Left lung (tissue), 10 donors: ENCODE measurements around the gene UMOD. TPM values are rescaled to one million over a fixed set of nuclear protein-coding genes. Genes with fewer than 3 reads are reported as not detected.

Source experiments
- ATAC-seq: fragments of 200-7000 bp; cut with Tn5 transposase; one replicate; pipeline ENCODE4 v1.9.1; 2020; ENCODE audit warnings: moderate library complexity
- DNase-seq, 4 donors: peaks; one replicate each; pipeline ENCODE4 v3.0.0-alpha.2; 2013 to 2020
- H3K27ac ChIP-seq, 2 donors: fragments of 200-600 bp; sonication (generic) in 1 of 2; one replicate each; pipeline versions ENCODE4 v1.5.0 to v1.8.0; 2020 to 2021
- H3K27me3 ChIP-seq, 2 donors: fragments of 200-600 bp; sonication (generic) in 1 of 2; one replicate each; pipeline versions ENCODE4 v1.5.0 to v1.8.0; 2020 to 2021
- H3K36me3 ChIP-seq, 2 donors: fragments of 200-600 bp; sonication (generic) in 1 of 2; one replicate each; pipeline versions ENCODE4 v1.5.0 to v1.8.0; 2020 to 2021
- H3K4me1 ChIP-seq, 2 donors: fragments of 200-600 bp; one replicate each; pipeline ENCODE4 v1.8.0; 2021
- H3K4me3 ChIP-seq, 2 donors: fragments of 200-600 bp; sonication (generic) in 1 of 2; one replicate each; pipeline versions ENCODE4 v1.5.0 to v1.8.0; 2020 to 2021; ENCODE audit warnings: mild to moderate bottlenecking in 1 of 2
- H3K9me3 ChIP-seq, 2 donors: fragments of 200-600 bp; sonication (generic) in 1 of 2; one replicate each; pipeline versions ENCODE4 v1.5.0 to v1.8.0; 2020 to 2021
- intact Hi-C, 2 donors: fragments of 100-400 bp; cut with DNase I; formaldehyde crosslinking; loops; one replicate each; pipeline versions ENCODE4 v1.11.2 to v1.14.2; 2022
- polyA plus RNA-seq, 6 donors: library from polyadenylated mRNA; unstranded; fragments of 120-200 nt; gene quantifications; one replicate each; pipeline ENCODE4 v1.2.1, GENCODE V29; 2013; ENCODE audit not compliant: insufficient read length in 6 of 6
- total RNA-seq, 2 donors: library from RNA; stranded (reverse); fragmentation: NEBNext Ultra II Directional; extraction: Animal tissue kit (Norgen Biotek cat#: 25700); gene quantifications; one replicate each; pipeline ENCODE4 v1.2.1, GENCODE V29; 2021
- TF ChIP-seq, protein P1 (sequence below), 2 donors: fragments of 200-600 bp; sonication (generic) in 1 of 2; IDR thresholded peaks; one replicate each; pipeline versions ENCODE4 v1.5.0 to v1.8.0; 2021; ENCODE audit warnings: antibody characterized with exemption in 2 of 2
- donor health status: DM: no; HTN: yes; CAD: no.
- donor health status: DM: no; HTN: no; CAD: no.

Gene UMOD
- total and polyA plus RNA-seq, 8 donors, result 0.11 to 2.5 (median 0.20) TPM; not detected in 2

DNA sequence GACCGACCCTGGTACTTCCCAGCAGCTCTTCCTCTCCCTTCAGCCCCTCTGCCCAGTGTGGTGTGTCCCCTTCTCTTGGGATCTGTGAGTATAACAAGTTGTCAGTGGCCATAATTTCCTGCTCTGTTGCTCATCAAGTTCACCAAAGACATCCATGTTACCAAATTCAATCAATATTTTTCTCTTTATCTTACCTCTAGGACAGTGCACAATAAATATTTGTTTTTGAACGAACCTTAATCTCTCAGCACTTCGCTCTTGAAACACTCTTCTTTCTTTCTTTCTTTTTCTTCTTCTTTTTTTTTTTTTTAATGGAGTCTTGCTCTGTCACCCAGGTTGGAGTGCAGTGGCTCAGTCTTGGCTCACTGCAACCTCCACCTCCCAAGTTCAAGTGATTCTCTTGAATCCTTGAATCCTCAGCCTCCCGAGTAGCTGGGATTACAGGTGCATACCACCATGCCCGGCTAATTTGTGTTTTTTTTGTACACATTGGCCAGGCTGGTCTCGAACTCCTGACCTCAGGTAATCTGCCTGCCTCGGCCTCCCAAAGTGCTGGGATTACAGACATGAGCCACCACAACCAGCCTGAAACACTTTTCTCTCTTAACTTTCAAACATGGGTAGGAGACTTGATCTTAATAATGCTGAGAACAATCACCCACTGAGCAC lies 2.7 kb upstream of the UMOD start:
- ATAC-seq (no peak), DNase-seq (no peak)
- TF ChIP-seq, protein P1, sequence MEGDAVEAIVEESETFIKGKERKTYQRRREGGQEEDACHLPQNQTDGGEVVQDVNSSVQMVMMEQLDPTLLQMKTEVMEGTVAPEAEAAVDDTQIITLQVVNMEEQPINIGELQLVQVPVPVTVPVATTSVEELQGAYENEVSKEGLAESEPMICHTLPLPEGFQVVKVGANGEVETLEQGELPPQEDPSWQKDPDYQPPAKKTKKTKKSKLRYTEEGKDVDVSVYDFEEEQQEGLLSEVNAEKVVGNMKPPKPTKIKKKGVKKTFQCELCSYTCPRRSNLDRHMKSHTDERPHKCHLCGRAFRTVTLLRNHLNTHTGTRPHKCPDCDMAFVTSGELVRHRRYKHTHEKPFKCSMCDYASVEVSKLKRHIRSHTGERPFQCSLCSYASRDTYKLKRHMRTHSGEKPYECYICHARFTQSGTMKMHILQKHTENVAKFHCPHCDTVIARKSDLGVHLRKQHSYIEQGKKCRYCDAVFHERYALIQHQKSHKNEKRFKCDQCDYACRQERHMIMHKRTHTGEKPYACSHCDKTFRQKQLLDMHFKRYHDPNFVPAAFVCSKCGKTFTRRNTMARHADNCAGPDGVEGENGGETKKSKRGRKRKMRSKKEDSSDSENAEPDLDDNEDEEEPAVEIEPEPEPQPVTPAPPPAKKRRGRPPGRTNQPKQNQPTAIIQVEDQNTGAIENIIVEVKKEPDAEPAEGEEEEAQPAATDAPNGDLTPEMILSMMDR (IDR thresholded peaks at IDR 0.05), result no peak
- intact Hi-C loops, result no loop called here
- Histone ChIP-seq H3K36me3 (no peaks in the 10 kb centered on the region), H3K4me3 (no peak overlapping the region), H3K27me3 (peaks cover 0 to 18% of the 10 kb centered on the region in 2 donors), H3K27ac (no peak overlapping the region), H3K4me1 (no peaks in the 10 kb centered on the region), H3K9me3 (no peaks in the 10 kb centered on the region)

DNA sequence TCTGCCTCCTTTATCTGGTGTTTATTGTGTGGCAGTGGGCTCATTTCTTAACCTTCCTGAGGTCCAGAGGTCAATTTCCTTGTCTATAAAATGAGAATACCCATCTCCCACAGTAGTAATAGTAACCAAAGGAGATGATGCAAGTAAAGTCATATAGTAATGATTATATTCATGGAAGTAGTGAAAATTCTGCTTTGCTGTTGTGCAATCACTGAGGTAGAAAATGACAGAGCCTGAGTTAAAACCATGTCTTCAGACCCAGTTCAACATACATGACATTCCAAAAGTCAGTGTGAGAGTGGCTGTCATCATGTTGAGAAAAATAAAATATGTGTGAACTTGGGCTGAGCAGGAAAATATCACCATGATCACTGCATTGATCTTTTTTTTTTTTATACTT lies 864 bp upstream of the UMOD start:
- TF ChIP-seq, protein P1 (IDR thresholded peaks at IDR 0.05), result no peak
- no peak for DNase-seq
- Histone ChIP-seq H3K27ac (no peak overlapping the region), H3K4me1 (no peaks in the 10 kb centered on the region), H3K9me3 (no peaks in the 10 kb centered on the region), H3K27me3 (peaks cover 0 to 35% of the 10 kb centered on the region in 2 donors), H3K36me3 (no peaks in the 10 kb centered on the region), H3K4me3 (no peak overlapping the region)
- no peak for ATAC-seq
- intact Hi-C loops, result no loop called here

DNA sequence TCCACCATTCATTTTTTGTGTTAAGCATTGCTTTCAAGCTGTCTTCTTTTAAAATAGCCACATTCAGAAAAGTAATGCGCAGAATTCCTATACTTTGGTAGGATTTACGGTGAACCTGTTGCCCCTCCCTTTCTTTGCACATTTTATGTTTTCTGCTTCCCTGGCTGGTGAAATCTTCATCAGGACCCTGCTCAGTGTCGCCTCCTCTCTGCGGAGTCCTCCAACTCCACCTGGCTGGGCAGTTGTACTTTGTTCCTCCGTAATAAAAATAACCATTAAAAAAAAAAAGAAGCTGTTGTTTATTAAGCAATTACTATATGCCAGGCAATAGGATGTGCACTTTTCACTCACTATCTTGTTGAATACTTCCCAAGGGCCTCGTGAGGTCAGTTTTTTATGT lies 2.9 kb downstream of the UMOD start:
- H3K27me3 ChIP-seq, result peaks cover 0 to 36% of the 10 kb centered on the region in 2 donors
- H3K4me1 ChIP-seq, result no peaks in the 10 kb centered on the region
- no peak overlapping the region for H3K27ac ChIP-seq
- ATAC-seq, result no peak
- TF ChIP-seq, protein P1 (IDR thresholded peaks at IDR 0.05), result no peak
- H3K4me3 ChIP-seq, result no peak overlapping the region
- no peak for DNase-seq
- intact Hi-C loops, result no loop called here
- no peaks in the 10 kb centered on the region for H3K9me3 ChIP-seq
- H3K36me3 ChIP-seq, result no peaks in the 10 kb centered on the region

DNA sequence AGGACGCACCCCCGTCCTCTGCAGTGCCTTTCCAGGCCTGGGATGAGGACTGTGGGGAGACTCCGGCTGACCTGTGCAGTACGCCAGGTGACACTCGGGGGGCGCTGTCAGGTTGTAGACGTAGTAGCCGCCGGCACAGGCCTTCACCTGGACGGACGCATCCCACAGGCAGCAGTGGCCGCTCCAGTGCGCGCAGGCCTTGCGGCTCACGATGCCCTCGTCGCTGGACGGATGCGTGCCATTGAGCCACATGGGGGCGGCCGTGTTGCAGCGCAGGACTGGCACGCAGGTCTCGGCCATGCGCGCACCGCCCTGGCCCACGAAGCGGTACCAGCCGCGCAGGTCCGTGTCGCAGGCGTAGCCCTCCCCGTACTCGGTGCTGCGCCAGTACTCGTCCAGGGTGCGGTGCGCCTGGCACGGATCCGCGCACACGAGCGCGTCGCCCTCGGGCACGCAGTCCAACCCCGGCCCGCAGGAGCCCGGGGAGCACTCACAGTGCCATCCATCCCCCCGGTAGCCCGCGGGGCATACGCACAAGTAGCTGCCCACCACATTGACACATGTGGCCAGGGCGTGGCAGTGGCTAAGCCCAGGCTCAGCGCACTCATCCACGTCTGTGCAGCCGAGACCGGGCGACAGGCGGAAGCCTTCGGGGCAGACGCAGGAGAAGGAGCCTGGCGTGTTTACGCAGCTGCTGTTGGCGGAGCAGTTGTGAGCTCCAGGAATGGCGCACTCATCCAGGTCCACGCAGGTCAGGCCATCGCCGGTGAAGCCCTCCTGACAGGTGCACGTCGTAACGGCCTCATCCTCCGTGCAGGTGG lies 3.9 kb downstream of the UMOD start:
- TF ChIP-seq, protein P1 (IDR thresholded peaks at IDR 0.05), result no peak
- Histone ChIP-seq H3K27ac (no peak overlapping the region), H3K27me3 (peaks cover 0 to 36% of the 10 kb centered on the region in 2 donors), H3K4me1 (no peaks in the 10 kb centered on the region), H3K9me3 (no peaks in the 10 kb centered on the region), H3K4me3 (no peak overlapping the region), H3K36me3 (no peaks in the 10 kb centered on the region)
- ATAC-seq (no peak), DNase-seq (no peak)
- intact Hi-C loops, result no loop called here

DNA sequence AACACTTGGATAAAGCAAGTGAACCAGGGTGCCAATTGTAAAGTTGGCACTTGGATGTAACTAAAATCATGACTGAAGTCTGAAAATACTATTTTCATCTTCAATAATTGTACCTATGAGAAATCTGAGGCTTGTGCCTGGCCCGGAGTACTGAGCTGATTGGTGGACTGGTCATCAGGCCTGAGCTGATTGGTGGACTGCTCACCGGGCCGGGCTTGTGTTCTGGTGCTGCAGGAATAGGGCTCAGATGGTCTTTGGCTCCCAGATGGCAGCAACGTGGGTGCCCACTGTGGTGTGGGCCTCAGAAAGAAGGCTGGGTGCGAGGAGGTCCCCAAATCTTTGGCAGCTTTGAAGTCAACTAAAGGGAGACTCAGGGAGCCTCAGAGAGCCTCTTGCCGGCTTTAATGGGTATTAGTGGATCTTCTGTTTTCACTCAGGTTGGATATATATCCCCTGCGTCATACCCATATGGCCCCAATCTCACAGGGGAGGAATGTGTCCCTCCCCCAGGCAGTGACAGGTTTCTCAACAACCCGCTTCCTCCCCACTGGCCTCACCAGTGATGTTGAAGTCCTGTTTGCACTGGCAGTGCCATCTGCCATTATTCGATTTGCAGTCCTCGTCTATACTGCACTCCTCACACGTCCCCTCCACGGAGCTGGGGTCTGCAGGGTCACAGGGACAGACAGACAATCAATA lies 4.7 kb downstream of the UMOD start:
- H3K4me1 ChIP-seq, result no peaks in the 10 kb centered on the region
- TF ChIP-seq, protein P1 (IDR thresholded peaks at IDR 0.05), result no peak
- H3K4me3 ChIP-seq, result no peak overlapping the region
- intact Hi-C loops, result no loop called here
- no peak overlapping the region for H3K27ac ChIP-seq
- ATAC-seq, result no peak
- H3K36me3 ChIP-seq, result no peaks in the 10 kb centered on the region
- no peaks in the 10 kb centered on the region for H3K9me3 ChIP-seq
- peaks cover 0 to 36% of the 10 kb centered on the region in 2 donors for H3K27me3 ChIP-seq
- no peak for DNase-seq
